Activated CD8-positive, alpha-beta memory T cell treated with anti-CD3 and anti-CD28 coated beads for 1 hour (primary cell): ENCODE data around the gene MAOA.
"Not testable (repeated sequence)": the region's sequence is repeated elsewhere in the genome, so short reads cannot be mapped to it uniquely, and the experiment has no call there.

Experiments used
- DNase-seq, 2 donors: peaks; one replicate each; pipeline ENCODE4 v3.0.0-alpha.2; 2020; ENCODE audit warnings: low read depth in 1 of 2; ENCODE audit errors: extremely low read depth in 1 of 2

MAOA gene

DNA sequence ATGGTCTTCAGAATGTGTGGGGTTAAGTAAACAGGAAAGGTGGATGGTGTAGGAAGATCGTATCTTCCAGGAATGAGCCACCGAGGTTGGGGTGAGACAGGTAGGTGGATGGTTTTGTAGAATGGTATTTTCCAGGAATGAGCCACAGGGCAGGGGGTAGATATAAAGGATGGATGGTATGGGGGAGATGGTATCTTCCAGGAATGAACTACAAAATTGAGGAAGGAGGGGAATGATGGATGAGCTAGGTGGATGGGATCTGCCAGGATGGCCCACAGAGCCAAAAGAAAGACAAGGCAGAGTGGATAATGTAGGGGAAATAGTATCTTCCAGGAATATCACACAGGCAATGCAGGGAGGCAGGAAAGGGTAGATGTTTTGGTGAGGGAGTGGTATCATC, 60.0 kb downstream of the MAOA start:
- no peak for DNase-seq

DNA sequence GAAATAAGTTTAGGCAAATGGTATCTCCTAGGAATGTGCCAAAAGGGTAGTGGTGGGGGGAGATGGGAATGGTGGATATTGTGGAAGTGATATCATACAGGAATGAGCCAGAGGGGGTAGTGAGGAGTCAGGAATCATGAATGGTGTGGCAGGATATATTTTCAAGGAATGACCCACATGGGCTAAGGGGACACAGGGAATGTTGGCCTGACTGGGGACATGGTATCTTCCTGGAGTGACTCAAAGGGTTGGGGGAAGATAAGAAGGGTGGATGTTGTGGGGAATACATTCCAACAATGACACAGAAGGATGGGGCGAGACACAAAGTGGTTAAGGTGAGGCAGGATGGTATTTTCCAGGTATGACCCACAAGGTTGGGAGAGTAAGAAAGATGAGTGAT, 60.6 kb downstream of the MAOA start:
- DNase-seq: no peak

- DNase-seq: no peak
These were observed 61.1 kb downstream of the MAOA start for GRCh38 chrX:43717161-43717560.

DNA sequence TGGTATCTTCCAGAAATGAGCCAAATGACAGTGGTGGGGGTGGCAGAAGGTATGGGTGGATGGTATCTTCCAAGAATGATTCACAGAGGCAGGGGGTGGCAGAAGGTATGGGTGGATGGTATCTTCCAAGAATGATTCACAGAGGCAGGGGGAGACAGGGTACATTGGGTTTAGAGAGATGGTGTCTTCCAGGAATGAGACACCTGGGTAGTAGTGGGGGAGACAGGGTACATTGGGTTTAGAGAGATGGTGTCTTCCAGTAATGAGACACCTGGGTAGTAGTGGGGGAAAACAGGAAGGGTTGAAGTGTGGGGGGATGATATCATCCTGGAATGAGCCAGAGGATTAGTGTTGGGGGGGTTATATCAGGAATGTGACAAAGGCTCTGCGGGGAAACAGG, 62.0 kb downstream of the MAOA start:
- DNase-seq: no peak

DNA sequence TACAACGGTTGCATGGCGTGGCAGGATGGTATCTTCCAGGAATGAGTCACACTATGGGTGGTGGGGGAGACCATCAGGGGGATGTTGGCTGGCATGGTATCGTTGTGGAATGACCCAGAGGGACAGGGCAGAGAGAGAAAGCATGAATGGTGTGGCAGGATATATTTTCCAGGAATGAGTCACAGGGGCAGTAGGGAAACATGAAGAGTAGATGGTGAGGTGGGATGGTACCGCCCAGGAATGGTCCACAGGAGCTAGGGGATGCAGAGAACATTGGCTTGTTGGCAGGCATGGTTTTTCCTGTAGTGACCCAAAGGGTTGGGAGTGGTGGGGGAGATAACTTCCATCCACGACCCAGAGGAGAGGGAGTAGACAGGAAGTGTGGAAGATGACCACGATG, 62.4 kb downstream of the MAOA start:
- no peak for DNase-seq

GRCh38 chrX:43718956-43719355, 62.9 kb downstream of the MAOA start:
- no peak for DNase-seq

GRCh38 chrX:43720082-43720481, 64.0 kb downstream of the MAOA start:
- no peak for DNase-seq

DNA sequence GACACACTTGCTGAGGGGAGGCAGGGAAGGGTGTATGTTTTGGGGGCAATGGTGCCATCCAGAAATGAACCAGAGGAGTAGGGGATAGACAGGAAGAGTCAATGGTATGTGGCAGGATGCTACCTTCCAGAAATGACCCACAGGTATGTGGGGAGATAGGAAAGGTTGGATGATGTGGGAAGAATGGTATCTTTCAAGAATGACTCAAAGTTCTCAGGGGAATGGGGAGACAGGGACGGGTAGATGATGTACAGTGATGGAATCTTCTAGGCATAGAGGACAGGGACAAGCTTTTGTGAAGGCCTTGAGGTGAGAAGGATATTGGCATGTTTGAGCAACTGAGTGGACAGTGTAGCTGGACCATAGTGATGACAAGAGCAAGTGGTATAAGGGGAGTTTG, 64.9 kb downstream of the MAOA start:
- DNase-seq: no peak

DNA sequence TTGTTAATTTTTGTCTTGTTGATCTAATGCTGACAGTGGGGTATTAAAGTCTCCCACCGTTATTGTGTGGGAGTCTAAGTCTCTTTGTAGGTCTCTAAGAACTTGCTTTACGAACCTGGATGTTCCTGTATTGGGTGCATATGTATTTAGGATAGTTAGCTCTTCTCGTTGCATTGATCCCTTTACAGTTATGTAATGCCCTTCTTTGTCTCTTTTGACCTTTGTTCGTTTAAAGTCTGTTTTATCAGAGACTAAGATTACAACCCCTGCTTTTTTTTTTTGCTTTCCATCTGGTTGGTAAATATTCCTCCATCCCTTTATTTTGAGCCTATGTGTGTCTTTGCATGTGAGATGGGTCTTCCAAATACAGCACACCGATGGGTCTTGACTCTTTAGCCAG, 69.1 kb downstream of the MAOA start:
- not testable (repeated sequence) for DNase-seq

DNA sequence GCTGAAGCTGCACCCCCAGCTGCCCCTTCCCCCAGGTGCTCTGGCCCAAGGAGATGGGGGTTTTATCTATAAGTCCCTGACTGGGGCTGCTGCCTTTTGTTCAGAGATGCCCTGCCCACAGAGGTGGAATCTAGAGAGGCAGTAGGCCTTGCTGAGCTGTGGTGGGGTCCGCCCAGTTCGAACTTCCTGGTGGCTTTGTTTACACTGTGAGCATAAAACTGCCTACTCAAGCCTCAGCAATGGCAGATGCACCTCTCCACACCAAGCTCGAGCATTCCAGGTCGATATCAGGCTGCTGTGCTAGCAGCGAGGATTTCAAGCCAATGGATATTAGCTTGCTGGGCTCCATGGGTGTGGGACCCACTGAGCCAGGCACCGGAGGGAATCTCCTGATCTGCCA, 71.2 kb downstream of the MAOA start:
- DNase-seq: not testable (repeated sequence)

DNA sequence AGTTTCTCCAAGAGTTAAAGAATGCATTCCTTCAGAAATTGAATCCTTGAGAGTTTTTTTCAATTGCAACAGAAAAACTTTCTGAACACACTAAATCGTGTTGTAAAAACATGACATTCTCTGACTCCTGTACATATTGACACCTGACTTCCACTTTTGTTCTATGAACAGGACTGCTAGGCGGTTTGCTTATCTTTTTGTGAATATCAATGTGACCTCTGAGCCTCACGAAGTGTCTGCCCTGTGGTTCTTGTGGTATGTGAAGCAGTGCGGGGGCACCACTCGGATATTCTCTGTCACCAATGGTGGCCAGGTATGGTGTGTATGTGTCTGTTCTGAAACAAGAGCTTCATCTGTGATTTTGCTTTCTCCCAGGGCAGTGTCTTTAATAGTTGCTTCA, 71.9 kb downstream of the MAOA start:
- DNase-seq: no peak

DNA sequence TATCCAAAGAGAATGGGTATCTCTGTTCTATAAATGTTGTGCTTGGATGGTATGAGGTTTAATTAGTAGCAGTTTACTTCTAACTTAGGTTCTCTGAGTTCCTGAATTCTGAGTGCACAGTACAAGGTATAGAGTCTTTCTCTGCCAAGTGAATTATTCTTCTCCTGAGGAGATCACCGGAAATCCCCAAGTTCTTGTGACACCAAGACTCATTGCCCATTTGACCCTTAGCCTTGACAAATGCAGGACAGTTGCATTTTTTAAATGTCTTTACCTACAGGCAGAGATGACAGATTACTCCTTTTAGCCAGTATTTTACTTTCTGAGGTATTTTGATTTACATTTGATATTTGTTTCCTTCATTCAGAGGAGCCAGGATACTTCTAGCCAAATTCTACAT, 72.9 kb downstream of the MAOA start:
- no peak for DNase-seq

- no peak for DNase-seq
These were observed 75.0 kb downstream of the MAOA start for GRCh38 chrX:43731086-43731485.

- DNase-seq: no peak
These were observed 77.6 kb downstream of the MAOA start for GRCh38 chrX:43733699-43734098.

DNA sequence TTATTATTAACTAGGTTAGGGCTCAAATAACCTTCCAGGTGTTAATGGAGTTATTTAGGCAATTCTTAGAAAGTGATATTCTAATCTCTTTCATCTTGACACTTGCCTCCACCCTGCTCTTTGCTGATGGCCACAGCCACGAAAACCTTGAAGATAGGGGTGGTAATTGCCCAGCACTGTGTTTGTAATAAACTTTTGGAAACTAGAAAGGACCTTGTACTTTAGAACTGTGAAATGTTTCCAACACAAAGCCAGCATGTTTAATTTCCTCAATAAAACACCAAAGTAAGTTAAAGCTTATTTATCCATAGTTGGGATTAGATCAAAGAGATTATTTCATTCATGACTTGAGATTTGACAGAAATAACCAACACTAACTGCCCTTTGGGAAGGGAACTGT, 78.3 kb downstream of the MAOA start:
- no peak for DNase-seq

GRCh38 chrX:43735534-43735933, 79.4 kb downstream of the MAOA start:
- DNase-seq: no peak

GRCh38 chrX:43735957-43736356, 79.9 kb downstream of the MAOA start:
- DNase-seq: no peak

DNA sequence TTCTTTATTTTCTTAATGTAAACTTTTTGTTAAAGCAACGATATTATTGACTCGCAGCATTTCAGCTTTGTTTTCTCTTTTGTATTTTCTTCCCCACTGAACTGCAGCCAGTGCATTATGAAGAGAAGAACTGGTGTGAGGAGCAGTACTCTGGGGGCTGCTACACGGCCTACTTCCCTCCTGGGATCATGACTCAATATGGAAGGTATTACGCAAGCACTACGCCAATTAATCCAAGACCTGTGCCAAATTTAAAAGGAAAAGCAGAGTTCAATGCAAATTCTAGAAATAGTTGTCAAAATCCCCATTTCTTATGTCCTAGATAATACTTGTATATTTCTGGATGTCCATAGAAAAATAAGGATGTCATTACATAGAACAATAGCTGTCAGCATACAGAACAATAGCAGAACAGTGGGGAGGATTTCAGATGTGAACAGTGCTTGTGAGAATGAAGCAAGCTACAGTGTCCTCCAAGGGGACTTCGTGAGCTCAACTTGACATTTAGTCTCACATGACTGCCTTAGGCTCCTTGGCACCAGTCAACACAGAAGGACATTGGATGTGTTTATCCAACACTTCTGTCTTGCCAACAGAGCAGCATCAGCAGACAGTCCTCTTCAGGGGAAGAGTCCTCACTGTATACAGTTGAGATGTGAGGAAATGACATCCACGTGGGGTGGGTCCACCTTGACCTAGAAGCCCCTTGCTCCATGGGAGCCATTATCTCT, 85.9 kb downstream of the MAOA start:
- no peak for DNase-seq

DNA sequence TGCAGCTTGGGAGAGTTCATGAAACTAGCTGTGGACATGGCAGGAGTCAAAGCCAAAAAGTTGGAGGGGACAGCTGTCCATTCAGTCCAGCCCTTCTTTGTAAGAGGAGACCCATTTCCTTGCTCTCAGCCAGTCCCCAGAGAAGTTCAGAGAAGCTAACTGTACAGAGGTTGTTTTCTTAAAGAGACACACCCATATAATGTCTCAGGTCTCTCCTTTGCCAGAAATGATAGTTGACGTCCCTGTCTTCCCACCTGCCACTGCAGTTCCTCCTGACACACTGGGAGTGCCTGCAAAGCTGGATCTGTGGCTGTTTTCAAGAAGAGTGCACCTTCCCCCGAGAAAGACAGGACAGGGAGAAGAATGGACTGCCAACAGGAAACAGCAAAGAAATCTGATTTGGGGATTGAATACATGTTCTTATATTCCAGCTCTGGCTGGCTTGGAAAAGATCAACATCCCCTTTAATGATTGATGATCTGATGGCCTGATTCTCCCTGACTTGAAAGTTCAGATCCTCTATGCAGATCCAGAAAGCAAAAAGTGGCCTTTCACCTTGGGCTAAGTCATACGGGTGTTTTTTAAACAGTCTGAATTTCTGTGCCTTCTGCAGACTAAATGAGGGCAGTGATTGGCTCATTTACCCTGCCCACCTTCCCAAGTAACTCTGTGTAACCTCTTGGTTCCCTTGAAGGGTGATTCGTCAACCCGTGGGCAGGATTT, 87.2 kb downstream of the MAOA start:
- no peak for DNase-seq

DNA sequence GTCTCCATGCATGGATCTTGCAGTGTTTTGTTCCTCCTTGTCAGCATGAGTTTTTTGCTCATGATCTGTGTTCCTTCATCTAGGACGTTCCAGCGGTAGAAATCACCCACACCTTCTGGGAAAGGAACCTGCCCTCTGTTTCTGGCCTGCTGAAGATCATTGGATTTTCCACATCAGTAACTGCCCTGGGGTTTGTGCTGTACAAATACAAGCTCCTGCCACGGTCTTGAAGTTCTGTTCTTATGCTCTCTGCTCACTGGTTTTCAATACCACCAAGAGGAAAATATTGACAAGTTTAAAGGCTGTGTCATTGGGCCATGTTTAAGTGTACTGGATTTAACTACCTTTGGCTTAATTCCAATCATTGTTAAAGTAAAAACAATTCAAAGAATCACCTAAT, 88.2 kb downstream of the MAOA start:
- no peak for DNase-seq

DNA sequence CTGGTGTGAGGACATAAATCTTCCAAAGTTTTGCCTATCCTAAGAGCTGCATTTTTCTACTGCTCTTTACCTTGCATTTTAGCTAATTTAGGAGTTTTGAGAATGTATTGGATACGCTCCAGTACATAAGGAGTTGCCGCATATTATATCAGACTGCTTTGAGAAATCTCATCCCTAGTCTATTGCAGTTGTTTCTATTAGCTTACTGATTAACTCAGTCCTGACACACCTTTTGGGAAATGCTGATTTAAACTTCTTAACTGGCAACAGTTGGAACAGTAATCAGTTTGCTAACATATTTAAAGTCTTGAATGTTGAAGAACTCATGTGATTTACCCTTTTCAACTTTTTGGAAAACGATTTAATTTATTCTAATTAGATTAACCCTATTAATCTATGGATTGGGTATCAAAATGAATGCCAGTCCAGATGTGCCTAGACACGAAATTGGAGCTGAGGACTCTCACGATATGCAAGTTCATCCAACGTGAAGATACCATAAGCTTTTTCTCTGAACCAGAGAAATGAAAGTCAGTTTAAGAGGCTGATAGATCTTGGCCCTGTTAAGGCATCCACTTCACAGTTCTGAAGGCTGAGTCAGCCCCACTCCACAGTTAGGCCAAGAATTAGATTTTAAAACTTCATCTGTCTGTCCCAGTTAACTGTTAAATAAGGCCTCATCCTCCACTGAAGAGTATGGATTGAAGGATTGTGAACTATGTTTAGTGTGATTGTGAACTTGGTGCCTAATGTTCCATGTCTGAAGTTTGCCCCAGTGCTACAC, 90.0 kb downstream of the MAOA start:
- no peak for DNase-seq

- no peak for DNase-seq
These were observed 91.4 kb downstream of the MAOA start for GRCh38 chrX:43747476-43747875.
